GM23338 (cell line): ENCODE measurements around the gene TBCD. TPM values are rescaled to one million over a fixed set of nuclear protein-coding genes. Genes with fewer than 3 reads are reported as not detected.

ENCODE experiments used
- ATAC-seq: fragments of 200-7000 bp; cut with Tn5 transposase; 3 replicates; pipeline ENCODE4 v1.9.1; 2020
- DNase-seq: peaks from one replicate; pipeline ENCODE4 v3.0.0-alpha.2; 2015; ENCODE audit warnings: low spot score
- H2AFZ ChIP-seq: fragments of 200-600 bp; sonication (generic); 2 replicates; pipeline ENCODE4 v1.8.0; 2016; ENCODE audit warnings: antibody characterized with exemption, mild to moderate bottlenecking, moderate library complexity
- H3F3A ChIP-seq: fragments of 200-600 bp; sonication (generic); replicated peaks from 2 replicates; pipeline ENCODE4 v1.8.0; 2017; ENCODE audit warnings: antibody characterized with exemption, mixed run types, low read depth
- H3K27ac ChIP-seq: fragments of 200-600 bp; sonication (generic); 2 replicates; pipeline ENCODE4 v1.6.1; 2016; ENCODE audit warnings: low read depth
- H3K27me3 ChIP-seq: fragments of 200-600 bp; sonication (generic); 2 replicates; pipeline ENCODE4 v1.8.0; 2016; ENCODE audit warnings: mild to moderate bottlenecking, mixed run types, moderate library complexity; ENCODE audit not compliant: insufficient read depth
- H3K36me3 ChIP-seq: fragments of 200-600 bp; sonication (generic); 2 replicates; pipeline ENCODE4 v1.8.0; 2016; ENCODE audit warnings: mild to moderate bottlenecking; ENCODE audit not compliant: insufficient read depth
- H3K4me1 ChIP-seq: fragments of 200-600 bp; sonication (generic); 2 replicates; pipeline ENCODE4 v1.8.0; 2016; ENCODE audit warnings: mild to moderate bottlenecking, moderate library complexity; ENCODE audit not compliant: insufficient read depth
- H3K4me2 ChIP-seq: fragments of 200-600 bp; sonication (generic); 2 replicates; pipeline ENCODE4 v1.7.1; 2017; ENCODE audit warnings: mixed run types
- H3K4me3 ChIP-seq: fragments of 200-600 bp; sonication (generic); 2 replicates; pipeline ENCODE4 v1.6.1; 2016; ENCODE audit warnings: mixed run types
- H3K79me2 ChIP-seq: fragments of 200-600 bp; sonication (generic); replicated peaks from 2 replicates; pipeline ENCODE4 v1.8.0; 2017; ENCODE audit warnings: mild to moderate bottlenecking; ENCODE audit not compliant: insufficient read depth
- H3K9me2 ChIP-seq: fragments of 200-600 bp; sonication (generic); 2 replicates; pipeline ENCODE4 v1.8.0; 2017; ENCODE audit not compliant: insufficient read depth
- H4K20me1 ChIP-seq: fragments of 200-600 bp; sonication (generic); replicated peaks from 2 replicates; pipeline ENCODE4 v1.8.0; 2017; ENCODE audit warnings: mild to moderate bottlenecking; ENCODE audit not compliant: insufficient read depth
- H3K27ac Mint-ChIP-seq: 2 replicates; pipeline ENCODE4 v1.8.0; 2020; ENCODE audit warnings: inconsistent platforms, mild to moderate bottlenecking, moderate library complexity, mixed read lengths
- H3K27me3 Mint-ChIP-seq: 3 replicates; pipeline ENCODE4 v1.8.0; 2022; ENCODE audit warnings: low read depth, mild to moderate bottlenecking, moderate library complexity, mixed read lengths, inconsistent platforms; ENCODE audit not compliant: insufficient read depth, poor library complexity
- H3K36me3 Mint-ChIP-seq: 3 replicates; pipeline ENCODE4 v1.8.0; 2021; ENCODE audit warnings: low read depth, mild to moderate bottlenecking, inconsistent platforms, moderate library complexity, mixed read lengths
- H3K4me1 Mint-ChIP-seq: 3 replicates; pipeline ENCODE4 v1.8.0; 2020; ENCODE audit warnings: mild to moderate bottlenecking, inconsistent platforms, mixed read lengths
- H3K4me3 Mint-ChIP-seq: 3 replicates; pipeline ENCODE4 v1.8.0; 2021; ENCODE audit warnings: moderate library complexity, mild to moderate bottlenecking, inconsistent platforms, mixed read lengths
- H3K9me3 Mint-ChIP-seq: 3 replicates; pipeline ENCODE4 v1.8.0; 2020; ENCODE audit warnings: moderate library complexity, mild to moderate bottlenecking, inconsistent platforms, mixed read lengths
- CREB1 ChIP-seq: fragments of 250-450 bp; sonication (Bioruptor Pico); IDR thresholded peaks from 2 replicates; pipeline ENCODE4 v1.5.0; 2020; ENCODE audit warnings: low read depth, mild to moderate bottlenecking, moderate library complexity
- EZH2 ChIP-seq: fragments of 200-600 bp; sonication (generic); IDR thresholded peaks from one replicate; pipeline ENCODE4 v1.8.0; 2017; ENCODE audit warnings: antibody characterized with exemption, mild to moderate bottlenecking, low read depth; ENCODE audit not compliant: unreplicated experiment
- EZH2phosphoT487 ChIP-seq: fragments of 200-600 bp; sonication (generic); IDR thresholded peaks from one replicate; pipeline ENCODE4 v1.8.1; 2018; ENCODE audit warnings: antibody characterized with exemption; ENCODE audit not compliant: unreplicated experiment
- JUNB ChIP-seq: IDR thresholded peaks from one replicate; pipeline ENCODE4 v1.6.1; 2016; ENCODE audit warnings: antibody characterized with exemption; ENCODE audit not compliant: unreplicated experiment
- NANOG ChIP-seq: IDR thresholded peaks from 2 replicates; pipeline ENCODE4 v1.6.1; 2016; ENCODE audit warnings: antibody characterized with exemption, borderline replicate concordance
- POLR2AphosphoS5 ChIP-seq: IDR thresholded peaks from 2 replicates; pipeline ENCODE4 v1.6.1; 2016; ENCODE audit warnings: antibody characterized with exemption, low read depth
- STAT1 ChIP-seq: IDR thresholded peaks from one replicate; pipeline ENCODE4 v1.6.1; 2016; ENCODE audit warnings: antibody characterized with exemption; ENCODE audit not compliant: unreplicated experiment
- ZNF114 ChIP-seq: fragments of 250-450 bp; sonication (Bioruptor Pico); IDR thresholded peaks from 2 replicates; pipeline ENCODE4 v1.5.0; 2020; ENCODE audit warnings: mild to moderate bottlenecking, moderate library complexity
- ZNF331 ChIP-seq: fragments of 250-450 bp; sonication (Bioruptor Pico); IDR thresholded peaks from 2 replicates; pipeline ENCODE4 v1.5.0; 2020; ENCODE audit warnings: low read depth, mild to moderate bottlenecking, moderate library complexity
- polyA plus RNA-seq: library from polyadenylated mRNA; unstranded; fragments of >200 nt; fragmentation: Nextera tagmentation; extraction: Ambion mirVana; gene quantifications from 2 replicates; pipeline ENCODE4 v1.2.1, GENCODE V29; 2016
- total RNA-seq: library from RNA; depleted of rRNA; stranded (reverse); fragments of >200 nt; shearing (Covaris generic); gene quantifications from 2 replicates; pipeline ENCODE4 v1.2.3, GENCODE V29; 2014
- TF ChIP-seq, protein P1 (sequence below): IDR thresholded peaks from one replicate; pipeline ENCODE4 v1.6.1; 2018; ENCODE audit warnings: antibody characterized with exemption; ENCODE audit not compliant: unreplicated experiment
- TF ChIP-seq, protein P2 (sequence below), 2 experiments: fragments of 200-600 bp in 1 of 2; sonication (generic) in 1 of 2; conservative IDR thresholded peaks; 2 replicates each; pipeline versions ENCODE4 v1.5.1 to v1.6.1; 2016 to 2017; ENCODE audit warnings: antibody characterized with exemption in 2 of 2, low read depth in 2 of 2, mild to moderate bottlenecking in 2 of 2, moderate library complexity in 1 of 2
- TF ChIP-seq, protein P3 (sequence below): IDR thresholded peaks from 2 replicates; pipeline ENCODE4 v1.6.1; 2016; ENCODE audit warnings: antibody characterized with exemption

The TBCD gene
- total and polyA plus RNA-seq, 2 experiments from 2014 or later: 75.0 to 116 TPM

DNA sequence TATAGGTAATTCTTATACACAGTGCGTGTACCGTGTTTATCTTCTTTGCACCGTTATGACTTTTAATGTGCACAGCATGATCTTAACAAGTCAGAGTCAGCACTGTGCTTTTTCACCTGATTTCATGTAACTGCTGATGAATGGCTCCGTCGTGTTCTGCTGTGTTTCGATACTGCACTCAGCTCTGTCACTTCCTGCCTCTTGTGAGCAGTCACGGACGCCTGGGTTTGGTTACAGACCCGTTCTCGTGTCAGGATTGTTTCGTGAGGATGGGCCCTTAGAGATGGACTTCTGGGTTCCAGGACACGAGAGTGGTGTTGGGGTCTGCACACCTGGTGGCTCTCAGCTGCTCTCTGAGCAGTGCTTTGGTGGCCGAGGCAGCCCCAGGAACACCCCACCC lies 24.6 kb downstream of the TBCD start:
- H4K20me1 ChIP-seq: peaks cover 34% of the 10 kb centered on the region
- ATAC-seq: no peak
- Mint-ChIP-seq H3K27me3 (peaks cover 12% of the 10 kb centered on the region), H3K4me1 (no peaks in the 10 kb centered on the region; the same call in 2 of the 3 replicates), H3K27ac (no peak overlapping the region), H3K4me3 (no peak overlapping the region), H3K36me3 (peaks cover 54% of the 10 kb centered on the region), H3K9me3 (no peaks in the 10 kb centered on the region; the same call in 2 of the 3 replicates)
- H3K36me3 ChIP-seq: peaks cover 14% of the 10 kb centered on the region
- H3F3A ChIP-seq: peaks cover 8% of the 10 kb centered on the region
- no peak overlapping the region for H3K4me2 ChIP-seq
- H3K79me2 ChIP-seq: peaks cover 27% of the 10 kb centered on the region
- H2AFZ ChIP-seq: no peak overlapping the region
- H3K4me3 ChIP-seq: no peak overlapping the region
- H3K4me1 ChIP-seq: no peaks in the 10 kb centered on the region
- H3K27me3 ChIP-seq: no peaks in the 10 kb centered on the region
- H3K9me2 ChIP-seq: no peaks in the 10 kb centered on the region
- H3K27ac ChIP-seq: no peak overlapping the region
- TF ChIP-seq ZNF114 (CRISPR knock-in tag) (no peak), EZH2phosphoT487 (no peak), POLR2AphosphoS5 (no peak), NANOG (no peak), JUNB (no peak), EZH2 (no peak), ZNF331 (CRISPR knock-in tag) (no peak), STAT1 (no peak), CREB1 (no peak)
- TF ChIP-seq, protein P1, sequence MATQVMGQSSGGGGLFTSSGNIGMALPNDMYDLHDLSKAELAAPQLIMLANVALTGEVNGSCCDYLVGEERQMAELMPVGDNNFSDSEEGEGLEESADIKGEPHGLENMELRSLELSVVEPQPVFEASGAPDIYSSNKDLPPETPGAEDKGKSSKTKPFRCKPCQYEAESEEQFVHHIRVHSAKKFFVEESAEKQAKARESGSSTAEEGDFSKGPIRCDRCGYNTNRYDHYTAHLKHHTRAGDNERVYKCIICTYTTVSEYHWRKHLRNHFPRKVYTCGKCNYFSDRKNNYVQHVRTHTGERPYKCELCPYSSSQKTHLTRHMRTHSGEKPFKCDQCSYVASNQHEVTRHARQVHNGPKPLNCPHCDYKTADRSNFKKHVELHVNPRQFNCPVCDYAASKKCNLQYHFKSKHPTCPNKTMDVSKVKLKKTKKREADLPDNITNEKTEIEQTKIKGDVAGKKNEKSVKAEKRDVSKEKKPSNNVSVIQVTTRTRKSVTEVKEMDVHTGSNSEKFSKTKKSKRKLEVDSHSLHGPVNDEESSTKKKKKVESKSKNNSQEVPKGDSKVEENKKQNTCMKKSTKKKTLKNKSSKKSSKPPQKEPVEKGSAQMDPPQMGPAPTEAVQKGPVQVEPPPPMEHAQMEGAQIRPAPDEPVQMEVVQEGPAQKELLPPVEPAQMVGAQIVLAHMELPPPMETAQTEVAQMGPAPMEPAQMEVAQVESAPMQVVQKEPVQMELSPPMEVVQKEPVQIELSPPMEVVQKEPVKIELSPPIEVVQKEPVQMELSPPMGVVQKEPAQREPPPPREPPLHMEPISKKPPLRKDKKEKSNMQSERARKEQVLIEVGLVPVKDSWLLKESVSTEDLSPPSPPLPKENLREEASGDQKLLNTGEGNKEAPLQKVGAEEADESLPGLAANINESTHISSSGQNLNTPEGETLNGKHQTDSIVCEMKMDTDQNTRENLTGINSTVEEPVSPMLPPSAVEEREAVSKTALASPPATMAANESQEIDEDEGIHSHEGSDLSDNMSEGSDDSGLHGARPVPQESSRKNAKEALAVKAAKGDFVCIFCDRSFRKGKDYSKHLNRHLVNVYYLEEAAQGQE: no peak
- TF ChIP-seq, protein P2, sequence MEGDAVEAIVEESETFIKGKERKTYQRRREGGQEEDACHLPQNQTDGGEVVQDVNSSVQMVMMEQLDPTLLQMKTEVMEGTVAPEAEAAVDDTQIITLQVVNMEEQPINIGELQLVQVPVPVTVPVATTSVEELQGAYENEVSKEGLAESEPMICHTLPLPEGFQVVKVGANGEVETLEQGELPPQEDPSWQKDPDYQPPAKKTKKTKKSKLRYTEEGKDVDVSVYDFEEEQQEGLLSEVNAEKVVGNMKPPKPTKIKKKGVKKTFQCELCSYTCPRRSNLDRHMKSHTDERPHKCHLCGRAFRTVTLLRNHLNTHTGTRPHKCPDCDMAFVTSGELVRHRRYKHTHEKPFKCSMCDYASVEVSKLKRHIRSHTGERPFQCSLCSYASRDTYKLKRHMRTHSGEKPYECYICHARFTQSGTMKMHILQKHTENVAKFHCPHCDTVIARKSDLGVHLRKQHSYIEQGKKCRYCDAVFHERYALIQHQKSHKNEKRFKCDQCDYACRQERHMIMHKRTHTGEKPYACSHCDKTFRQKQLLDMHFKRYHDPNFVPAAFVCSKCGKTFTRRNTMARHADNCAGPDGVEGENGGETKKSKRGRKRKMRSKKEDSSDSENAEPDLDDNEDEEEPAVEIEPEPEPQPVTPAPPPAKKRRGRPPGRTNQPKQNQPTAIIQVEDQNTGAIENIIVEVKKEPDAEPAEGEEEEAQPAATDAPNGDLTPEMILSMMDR (conservative IDR thresholded peaks at IDR 0.05; ENCODE audit: low read depth in 2 of 2): no peak
- TF ChIP-seq, protein P3, sequence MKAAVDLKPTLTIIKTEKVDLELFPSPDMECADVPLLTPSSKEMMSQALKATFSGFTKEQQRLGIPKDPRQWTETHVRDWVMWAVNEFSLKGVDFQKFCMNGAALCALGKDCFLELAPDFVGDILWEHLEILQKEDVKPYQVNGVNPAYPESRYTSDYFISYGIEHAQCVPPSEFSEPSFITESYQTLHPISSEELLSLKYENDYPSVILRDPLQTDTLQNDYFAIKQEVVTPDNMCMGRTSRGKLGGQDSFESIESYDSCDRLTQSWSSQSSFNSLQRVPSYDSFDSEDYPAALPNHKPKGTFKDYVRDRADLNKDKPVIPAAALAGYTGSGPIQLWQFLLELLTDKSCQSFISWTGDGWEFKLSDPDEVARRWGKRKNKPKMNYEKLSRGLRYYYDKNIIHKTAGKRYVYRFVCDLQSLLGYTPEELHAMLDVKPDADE: no peak
- DNase-seq: no peak
